GM21515 (cell line): ENCODE results near the gene VSIG1.

Experiments
- ATAC-seq: cut with Tn5 transposase; IDR thresholded peaks from one replicate; pipeline ENCODE4 v1.9.1; 2021; ENCODE audit not compliant: unreplicated experiment

The VSIG1 gene

DNA sequence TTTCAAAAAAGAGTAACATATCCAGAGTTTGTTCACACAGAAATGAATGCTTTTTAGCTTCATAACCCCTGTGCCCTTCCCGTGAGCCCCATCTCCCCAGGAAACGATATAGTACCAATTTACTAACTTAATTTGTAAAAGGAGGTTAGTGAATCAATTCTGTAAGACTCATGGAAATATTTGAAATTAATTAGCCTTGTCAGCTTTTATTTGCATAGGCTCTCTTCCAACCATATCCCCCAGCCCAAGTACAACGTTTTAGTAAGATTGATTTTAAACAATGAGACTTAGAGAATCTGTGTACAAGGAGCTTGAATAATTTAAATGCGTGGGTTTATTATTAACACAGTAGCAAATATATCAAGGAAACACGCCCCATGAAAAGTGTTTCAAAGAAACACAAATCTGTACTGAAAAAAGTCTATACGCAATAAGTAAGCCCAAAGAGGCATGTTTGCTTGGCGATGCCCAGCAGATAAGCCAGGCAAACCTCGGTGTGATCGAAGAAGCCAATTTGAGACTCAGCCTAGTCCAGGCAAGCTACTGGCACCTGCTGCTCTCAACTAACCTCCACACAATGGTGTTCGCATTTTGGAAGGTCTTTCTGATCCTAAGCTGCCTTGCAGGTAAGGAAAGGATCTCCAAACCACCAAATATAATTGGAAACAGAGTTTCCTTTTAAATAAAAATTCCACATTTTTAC lies at the start of gene VSIG1:
Gene VSIG1 (plus strand): TSS at position 512 of the 703 bp plus-strand sequence. CDS start 66 bp downstream, at position 578.
- ATAC-seq, result no peak

DNA sequence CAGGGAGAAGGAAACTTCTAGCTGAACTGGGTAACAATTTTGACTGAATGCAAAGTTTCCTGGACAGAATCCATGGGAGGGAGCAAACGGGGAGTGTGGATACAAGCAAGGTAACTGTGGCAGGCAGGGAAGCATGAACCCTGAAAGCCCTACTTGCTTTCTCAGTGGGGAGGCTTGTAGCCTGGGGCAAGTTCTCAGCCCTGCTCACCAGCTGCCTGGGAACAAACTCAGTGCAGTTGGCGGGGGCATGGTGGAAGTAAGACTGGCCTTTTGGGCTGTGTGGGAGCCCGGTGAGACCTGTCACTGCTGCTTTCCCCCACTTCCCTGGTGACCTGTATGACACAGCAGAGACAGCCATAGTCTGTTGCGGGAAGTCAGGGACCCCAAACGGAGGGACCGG lies 48.7 kb upstream of the VSIG1 start:
- no peak for ATAC-seq

DNA sequence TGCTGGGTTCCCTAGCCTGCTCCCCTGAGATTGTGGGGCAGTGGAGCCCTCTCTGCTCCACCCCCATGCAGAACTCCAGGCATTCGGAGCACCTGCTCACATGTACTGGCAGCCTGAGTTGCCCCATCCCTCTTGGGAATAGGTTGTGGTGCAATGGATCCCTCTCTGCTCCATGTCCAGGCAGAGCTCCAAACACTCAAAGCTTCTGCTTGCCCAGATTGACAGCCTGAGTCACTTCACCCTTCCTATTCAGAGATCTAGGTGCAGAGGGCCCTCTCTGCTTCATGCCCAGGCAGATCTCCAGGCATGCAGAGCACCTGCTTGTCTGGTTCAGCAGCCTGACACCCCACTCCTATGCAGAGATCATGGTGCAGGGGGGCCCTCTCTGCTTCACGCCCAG lies 44.1 kb upstream of the VSIG1 start:
- peak; percentile 33 for ATAC-seq

DNA sequence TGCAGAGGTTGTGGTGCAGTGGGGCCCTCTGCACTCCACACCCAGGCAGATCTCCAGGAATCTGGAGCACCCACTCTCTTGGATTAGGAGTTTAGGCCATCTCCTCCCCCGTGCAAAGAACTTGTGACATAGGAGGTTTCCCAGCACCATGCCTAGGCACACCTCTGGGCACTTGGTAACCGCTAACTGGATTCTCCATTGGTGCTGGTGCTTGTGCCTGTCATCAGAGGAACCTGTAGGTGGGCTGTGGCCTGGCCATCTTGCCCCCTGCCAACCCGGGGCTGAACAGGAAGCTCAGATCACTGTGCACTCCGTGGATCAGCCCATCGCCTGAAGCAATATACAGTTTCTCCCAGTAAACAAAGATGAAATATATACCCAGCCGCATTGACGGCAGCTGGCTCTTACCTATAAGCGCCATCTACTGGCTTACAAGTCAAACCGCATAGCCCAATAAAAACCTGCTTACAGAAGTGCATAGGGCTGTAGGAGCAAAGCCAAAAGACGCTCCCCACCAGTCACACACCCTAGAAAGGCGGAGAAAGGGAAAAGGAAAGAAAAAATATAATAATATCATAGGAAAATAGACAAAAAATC lies 43.5 kb upstream of the VSIG1 start:
- ATAC-seq, result peak; percentile 78

DNA sequence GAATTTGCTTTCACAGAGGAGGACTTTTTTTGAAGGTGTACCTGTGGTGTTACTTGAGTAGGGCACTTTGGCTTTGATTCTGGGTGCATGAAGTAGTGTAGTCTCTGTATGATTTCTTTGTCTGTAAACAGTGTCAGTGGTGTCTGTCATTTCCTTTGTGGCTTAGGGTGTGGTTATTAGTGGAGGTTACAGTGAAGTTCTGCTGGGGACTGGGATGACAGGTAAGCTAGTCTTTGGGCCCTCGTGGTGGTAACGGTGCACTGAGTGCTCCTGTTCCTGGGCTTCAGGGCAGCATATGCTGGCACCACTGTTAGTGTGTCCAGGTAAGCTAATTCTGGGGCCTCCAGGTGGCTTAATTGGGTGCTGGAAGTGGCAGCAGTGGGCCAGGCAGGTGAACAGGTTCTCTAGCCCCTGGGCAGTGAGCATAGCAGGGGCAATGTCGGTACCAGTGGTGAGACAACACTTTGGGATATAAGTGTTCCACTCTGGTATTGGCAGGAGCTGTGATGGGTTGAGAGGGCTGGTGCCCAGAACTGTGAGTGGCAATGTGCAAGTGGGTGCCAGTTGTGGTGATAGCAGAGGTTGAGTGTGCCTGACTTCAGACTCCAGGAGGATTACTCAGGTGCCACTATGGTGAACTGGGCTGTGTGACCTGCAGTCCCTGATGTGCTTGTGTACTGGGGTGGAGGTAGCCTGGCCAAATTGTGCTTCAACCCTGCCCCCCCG lies 26.0 kb upstream of the VSIG1 start:
- ATAC-seq, result no peak

DNA sequence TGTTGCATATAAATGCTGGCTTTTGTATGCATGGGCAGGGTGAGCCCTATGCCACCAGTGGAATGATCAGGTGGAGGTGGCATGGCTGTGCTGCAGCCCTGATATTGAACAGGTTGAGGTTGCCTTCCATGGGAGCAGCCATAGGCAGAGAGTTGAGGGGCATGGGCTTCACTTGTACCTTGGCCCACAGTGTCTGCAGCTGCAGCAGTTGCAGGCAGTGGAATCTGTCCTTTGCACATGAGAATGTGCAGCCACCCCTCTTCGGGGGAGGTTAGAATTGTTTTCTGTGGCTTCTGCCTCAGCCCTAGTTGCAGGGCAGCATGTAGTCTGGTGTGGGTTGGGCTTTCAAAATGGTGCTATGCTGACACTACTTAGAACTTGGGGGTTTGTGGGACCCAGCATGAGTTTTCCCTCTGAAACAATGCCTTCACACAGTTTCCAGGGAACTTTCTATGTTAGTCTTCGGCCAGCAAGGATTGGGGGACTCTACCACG lies 25.4 kb upstream of the VSIG1 start:
- ATAC-seq, result no peak

DNA sequence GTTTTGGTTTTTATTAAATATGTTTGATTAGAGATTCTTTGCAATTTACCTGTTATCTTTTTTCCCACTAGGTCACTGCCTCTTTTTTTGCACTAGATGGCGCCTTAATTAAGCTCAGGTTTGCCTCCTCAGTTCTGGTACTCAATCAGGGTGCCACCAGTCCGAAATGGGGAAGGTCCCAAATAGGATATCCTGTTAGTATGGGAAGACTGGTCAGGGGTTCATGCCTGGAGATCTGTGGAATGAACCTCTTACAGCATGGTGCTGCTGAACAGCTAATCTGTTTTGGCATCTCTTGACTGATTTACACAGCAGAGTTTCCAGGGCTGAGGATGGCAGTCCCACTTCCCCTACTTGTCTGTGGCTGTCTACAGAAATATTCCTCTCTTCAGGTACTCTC lies 24.2 kb upstream of the VSIG1 start:
- no peak for ATAC-seq

DNA sequence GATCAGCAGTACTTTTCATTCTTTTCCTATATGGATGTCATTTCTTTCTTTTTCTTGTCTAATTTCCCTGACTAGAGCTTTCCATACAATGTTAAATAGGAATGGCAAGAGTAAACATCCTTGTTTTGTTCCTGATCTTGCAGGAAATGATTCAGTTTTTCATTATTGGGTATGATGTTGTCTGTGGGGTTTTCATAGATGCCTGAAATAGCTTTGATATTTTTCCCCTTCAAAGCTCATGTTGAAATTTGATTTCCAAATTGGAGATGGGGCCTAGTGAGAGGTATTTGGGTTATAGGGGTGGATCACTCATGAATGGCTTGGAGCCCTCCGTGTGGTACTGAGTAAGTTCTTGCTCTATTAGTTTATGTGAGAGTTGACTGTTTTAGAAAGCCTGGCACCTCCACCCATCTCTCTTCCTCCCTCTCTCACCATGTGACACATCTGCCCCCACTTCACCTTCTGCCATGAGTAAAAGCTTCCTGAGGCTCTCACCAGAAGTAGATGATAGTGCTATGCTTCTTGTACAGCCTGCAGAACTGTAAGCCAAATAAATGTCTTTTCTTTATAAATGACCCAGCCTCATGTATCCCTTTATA lies 22.3 kb upstream of the VSIG1 start:
- ATAC-seq, result no peak

DNA sequence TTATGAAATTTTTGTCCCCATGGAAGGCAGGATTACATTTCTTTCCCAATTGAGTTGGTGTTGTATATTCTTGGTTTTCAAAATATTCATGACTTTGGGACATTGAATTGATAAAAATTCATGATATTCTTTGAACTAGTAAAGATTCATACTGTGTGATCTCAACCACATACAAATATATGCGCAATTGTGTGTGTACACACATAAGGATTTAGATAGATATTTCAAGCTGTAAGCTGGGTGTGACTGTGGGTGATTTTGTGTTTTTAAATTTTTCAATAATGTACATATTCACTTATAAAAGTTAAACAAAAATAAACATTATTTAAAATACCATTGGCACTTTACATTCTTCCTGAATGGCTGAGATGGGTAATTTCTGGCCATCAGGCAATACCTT lies 19.5 kb upstream of the VSIG1 start:
- ATAC-seq, result no peak

DNA sequence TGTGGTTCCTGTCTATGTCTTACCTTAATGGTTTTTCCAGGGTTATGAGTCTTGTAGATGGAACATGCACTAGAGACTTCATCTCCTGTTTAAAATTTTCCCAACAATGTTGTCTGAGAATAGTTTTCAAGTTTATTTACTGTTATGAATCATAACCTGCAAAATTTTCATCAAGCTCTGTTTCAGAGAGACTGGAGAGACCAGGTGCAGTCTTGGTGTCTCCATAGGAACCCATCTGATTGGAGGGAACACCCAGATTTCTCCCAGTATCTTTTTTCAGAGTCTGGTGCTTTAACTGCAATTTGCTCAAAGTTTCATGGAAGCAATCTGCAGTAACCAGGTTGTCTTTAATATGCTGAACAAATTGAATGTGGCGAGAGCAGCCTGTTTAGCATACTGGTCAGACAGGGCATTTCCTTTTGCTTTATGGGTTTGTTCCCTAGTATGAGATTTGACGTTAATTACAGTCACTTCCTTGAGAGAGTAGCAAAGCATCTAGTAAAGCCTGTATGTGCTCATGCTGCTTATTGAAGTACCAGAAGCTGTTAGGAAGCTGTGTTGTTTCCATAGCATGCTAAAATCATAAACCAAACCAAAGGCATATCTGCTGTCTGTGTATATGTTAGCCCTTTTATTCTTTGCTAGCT lies 18.8 kb upstream of the VSIG1 start:
- no peak for ATAC-seq

DNA sequence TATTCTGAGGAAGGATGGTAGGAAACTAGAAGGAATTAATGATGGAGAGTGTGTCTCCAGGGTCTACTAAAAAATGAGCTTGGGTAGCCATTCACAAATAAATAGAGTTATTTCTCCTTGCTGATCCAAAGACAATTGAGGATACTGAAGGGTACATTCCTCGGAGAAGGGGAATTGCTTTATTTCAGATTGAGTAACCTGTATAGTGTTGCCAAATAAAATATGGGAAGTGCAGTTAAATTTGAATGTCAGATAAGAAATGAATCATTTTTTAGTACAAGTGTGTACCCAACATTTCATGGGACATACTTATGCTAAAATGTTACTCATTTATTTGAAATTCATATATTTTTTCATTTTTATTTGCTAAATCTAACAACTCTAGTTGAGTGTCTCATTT lies 16.0 kb upstream of the VSIG1 start:
- no peak for ATAC-seq

DNA sequence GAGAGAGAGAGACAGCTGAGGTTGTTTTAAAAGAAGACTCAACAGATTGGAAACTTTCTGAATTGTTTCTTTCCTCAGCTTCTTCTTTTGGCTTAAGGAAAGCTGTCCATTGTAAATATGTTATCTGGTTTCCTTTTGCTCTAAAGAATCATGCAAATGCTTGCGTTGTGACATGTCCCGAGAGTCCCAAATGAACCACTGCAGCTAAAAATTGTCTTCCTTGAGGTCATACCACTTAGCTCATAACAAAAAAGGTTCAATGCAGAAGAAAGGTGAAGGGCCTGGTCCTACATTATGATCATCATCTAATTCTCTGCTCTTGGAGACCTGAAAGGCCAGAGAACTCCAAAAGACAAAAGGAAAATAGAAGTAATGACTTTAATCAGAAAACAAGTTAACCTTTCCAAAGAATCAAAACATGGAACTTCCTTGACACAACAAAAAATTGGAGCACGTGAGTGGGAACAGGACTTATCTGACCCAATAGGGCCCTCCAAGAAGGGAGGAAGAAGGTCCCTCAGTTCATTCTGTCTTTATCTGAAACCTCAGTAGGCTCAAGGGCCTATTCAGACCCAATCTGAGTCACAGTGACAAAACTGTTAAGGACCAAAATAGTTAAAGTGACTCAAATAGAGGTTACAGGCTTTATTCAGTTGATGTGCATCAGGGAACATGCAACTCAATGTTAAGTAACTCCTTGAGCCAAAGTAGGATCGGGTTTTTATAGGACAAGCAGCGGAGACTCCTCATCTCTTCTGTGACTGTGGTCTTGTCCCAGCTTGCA lies 14.7 kb upstream of the VSIG1 start:
- peak; percentile 64 for ATAC-seq

DNA sequence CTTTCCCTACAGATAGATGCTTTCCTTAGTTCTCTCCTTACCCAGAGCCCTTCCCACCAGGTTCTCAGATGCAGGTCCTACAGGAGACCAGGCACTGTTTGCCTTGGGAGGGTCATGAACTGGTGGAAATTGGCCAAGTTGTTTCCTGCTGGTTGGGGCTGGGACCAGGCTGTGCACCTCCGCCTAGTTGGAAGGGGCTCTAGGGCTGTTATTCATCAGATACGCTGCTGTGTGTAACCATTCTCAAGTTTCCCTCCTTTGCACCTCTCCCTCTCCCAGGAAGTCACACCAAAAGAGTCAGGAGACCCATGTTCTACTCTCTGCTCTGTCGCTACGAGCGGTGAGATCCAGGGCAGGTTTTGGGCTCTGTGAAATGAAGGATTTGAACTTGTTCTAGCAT lies 11.9 kb upstream of the VSIG1 start:
- no peak for ATAC-seq

DNA sequence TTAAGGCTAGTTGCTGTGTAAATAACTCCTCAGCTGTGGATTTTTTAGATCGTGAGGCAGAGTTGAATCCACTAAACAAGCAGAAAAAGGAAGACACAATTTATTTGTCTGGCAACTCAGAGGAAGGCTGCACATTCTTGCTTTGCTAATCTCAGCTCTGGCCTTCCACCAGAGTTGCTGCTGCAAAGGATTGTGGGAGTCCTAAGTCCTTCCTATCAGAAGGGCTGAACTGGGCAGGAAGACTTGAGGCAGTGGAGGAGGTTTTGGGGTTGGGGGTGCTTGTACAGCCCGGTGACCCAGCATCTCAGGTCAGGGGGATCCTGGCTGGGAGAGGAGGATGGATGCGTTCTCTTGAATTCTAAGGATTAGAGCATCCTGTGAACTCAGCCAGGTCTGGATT lies 11.0 kb upstream of the VSIG1 start:
- ATAC-seq, result no peak

DNA sequence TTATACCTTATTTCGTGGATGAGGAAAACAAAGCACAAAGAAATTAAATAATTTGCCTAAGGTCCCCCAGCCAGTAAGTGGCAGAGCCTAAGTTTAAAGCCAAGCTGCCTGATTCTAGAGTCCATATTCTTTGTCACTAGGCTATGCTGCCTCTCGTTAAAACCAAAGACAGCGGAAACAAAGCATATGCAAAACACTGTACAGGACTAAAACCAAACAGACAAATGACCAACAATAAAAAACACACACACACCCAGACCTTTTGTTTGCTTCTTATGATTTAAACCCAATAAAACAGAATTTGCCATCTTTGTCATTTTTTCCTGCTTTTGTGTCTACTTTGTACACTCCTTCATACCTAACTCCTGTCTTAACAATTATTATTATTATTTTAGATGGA lies 10.1 kb upstream of the VSIG1 start:
- ATAC-seq, result no peak

DNA sequence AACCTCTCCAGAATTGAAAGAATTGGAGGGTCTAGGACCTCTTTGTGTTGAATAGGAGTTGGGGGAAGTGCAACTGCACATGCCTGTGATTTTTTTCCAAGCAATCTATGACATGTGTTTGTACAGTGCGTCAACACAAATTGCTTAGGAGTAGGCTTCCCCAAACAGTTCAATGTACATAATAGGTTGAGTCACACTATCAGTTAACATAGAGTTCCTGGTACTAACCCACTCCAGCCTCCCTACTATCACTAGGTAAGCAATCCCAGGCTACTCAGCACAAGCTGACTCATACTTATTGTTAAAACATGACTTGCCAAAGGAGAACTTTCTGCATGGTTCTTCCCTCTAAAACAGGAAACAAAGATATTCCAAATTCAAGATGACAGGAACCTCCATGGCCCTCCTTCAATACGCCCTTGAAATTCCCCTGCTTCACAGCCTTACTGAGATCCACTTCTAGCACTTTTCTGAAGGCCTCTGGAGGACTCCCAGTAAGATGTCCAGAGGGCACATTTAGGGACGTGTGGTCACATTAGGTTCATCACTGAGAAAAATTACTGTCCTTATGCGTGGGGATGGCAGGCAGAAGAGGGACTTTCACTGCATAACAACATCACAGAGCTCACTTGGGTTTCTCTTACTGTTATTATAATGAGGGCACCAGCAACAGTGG lies 8.4 kb upstream of the VSIG1 start:
- ATAC-seq, result no peak

DNA sequence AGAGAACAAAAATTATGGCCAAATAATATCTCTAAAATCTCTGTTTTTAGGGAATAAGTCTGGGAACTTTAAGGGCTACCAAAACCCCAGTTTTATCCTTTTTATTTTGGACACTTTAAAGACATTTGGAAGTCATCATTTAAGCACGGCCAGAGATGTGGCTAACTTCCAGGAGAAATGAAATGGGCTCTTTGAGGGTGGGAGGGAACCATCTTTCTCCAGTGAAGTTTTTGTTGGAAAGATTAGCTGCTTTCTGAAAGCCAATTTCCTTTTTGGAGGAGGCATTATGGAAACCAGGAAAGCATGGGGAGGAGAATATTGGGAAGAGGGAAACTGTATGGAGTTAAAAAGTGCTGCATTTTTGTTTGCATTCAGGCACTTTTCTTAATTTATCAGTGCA lies 4.8 kb downstream of the VSIG1 start:
- ATAC-seq, result no peak

DNA sequence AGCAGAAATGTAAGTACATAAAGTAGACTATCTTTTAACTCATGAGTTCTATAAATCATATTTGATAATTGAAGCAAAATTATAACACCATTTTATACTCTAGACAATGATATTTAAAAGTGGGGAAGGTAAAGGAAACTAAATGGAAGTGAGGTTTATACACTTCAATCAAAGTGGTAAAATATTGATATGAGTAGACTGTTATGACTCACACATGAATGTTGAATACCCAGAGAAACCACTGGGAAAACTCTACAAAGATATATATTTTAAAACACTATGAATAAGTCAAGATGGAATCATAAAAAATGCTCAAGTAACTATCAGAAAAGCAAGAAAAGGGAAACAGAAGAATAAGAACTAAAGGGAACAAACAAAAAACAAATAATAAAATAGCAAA lies 8.4 kb downstream of the VSIG1 start:
- no peak for ATAC-seq

DNA sequence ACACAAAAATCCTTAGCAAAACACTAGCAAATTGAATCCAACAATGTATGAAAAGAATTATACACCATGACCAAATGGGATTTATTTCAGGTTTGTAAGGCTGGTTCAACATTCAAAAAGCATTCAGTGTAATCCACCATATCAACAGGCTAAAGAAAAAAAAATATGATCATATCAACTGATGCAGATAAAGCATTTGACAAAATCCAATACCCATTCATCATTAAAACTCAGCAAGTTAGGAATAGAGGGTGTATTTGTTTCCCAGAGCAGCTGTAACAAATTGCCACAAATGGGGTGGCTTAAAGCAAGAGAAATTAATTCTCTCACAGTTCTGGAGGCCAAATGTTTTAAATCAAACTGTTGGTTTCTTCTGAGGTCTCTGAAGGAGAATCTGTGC lies 10.7 kb downstream of the VSIG1 start:
- no peak for ATAC-seq

DNA sequence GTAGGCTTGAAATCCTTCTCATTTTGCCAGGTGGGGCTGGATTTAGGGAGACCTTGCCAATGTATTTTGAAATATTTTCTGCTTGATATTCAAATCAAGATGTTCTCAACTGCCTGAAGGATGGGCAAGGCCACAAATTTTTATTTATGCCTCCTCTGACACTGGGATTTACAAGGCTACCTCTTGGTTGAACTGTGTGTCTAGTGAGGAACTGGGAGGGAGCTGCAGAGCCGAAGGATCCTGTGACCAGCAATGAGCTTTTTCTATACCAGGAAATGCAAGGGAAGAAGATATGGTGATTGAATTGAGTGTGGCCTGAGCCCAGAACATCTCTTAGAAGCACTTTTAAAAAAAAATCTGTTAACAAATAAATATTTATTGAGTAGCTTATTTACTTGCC lies 14.9 kb downstream of the VSIG1 start:
- ATAC-seq, result no peak
